ENCODE data around the gene KIF16B.

The KIF16B gene

GRCh38 chr20:16408981-16409380 is 164.3 kb downstream of the KIF16B start:
- no peak for ATAC-seq (replicated peaks)
- Mint-ChIP-seq H3K9me3 (no peaks in the 10 kb centered on the region), H3K4me3 (no peak overlapping the region), H3K36me3 (ENCODE audit: insufficient read depth) (no peaks in the 10 kb centered on the region), H3K27ac (no peak overlapping the region), H3K27me3 (no peaks in the 10 kb centered on the region), H3K4me1 (ENCODE audit: low read depth in 2 of 2) (no peaks in the 10 kb centered on the region)
- DNase-seq = no peak

- ATAC-seq (replicated peaks) = no peak
- Mint-ChIP-seq H3K27ac (no peak overlapping the region), H3K9me3 (no peaks in the 10 kb centered on the region), H3K36me3 (ENCODE audit: insufficient read depth) (no peaks in the 10 kb centered on the region), H3K4me3 (no peak overlapping the region), H3K27me3 (no peaks in the 10 kb centered on the region), H3K4me1 (ENCODE audit: low read depth in 2 of 2) (no peaks in the 10 kb centered on the region)
- DNase-seq = no peak
These were observed 165.8 kb downstream of the KIF16B start for GRCh38 chr20:16407251-16408067.

GRCh38 chr20:16405254-16405653 is 168.0 kb downstream of the KIF16B start:
- no peaks in the 10 kb centered on the region for H3K9me3 Mint-ChIP-seq
- H3K4me3 Mint-ChIP-seq = no peak overlapping the region
- H3K36me3 Mint-ChIP-seq (ENCODE audit: insufficient read depth) = no peaks in the 10 kb centered on the region
- ATAC-seq (replicated peaks) (no peak), DNase-seq (no peak)
- no peak overlapping the region for H3K27ac Mint-ChIP-seq
- no peaks in the 10 kb centered on the region for H3K27me3 Mint-ChIP-seq
- H3K4me1 Mint-ChIP-seq (ENCODE audit: low read depth in 2 of 2) = no peaks in the 10 kb centered on the region

GRCh38 chr20:16404640-16405039 is 168.6 kb downstream of the KIF16B start:
- ATAC-seq (replicated peaks) = no peak
- Mint-ChIP-seq H3K4me3 (no peak overlapping the region), H3K4me1 (ENCODE audit: low read depth in 2 of 2) (no peaks in the 10 kb centered on the region), H3K27ac (no peak overlapping the region), H3K36me3 (ENCODE audit: insufficient read depth) (no peaks in the 10 kb centered on the region), H3K27me3 (no peaks in the 10 kb centered on the region), H3K9me3 (no peaks in the 10 kb centered on the region)
- no peak for DNase-seq

- H3K4me3 Mint-ChIP-seq = no peak overlapping the region
- no peak overlapping the region for H3K27ac Mint-ChIP-seq
- no peaks in the 10 kb centered on the region for H3K27me3 Mint-ChIP-seq
- no peak for DNase-seq
- no peak for ATAC-seq (replicated peaks)
- H3K4me1 Mint-ChIP-seq (ENCODE audit: low read depth in 2 of 2) = no peaks in the 10 kb centered on the region
- H3K9me3 Mint-ChIP-seq = no peaks in the 10 kb centered on the region
- H3K36me3 Mint-ChIP-seq (ENCODE audit: insufficient read depth) = no peaks in the 10 kb centered on the region
These were observed 169.1 kb downstream of the KIF16B start for GRCh38 chr20:16404171-16404570.

- ATAC-seq (replicated peaks) (no peak), DNase-seq (no peak)
- Mint-ChIP-seq H3K4me1 (ENCODE audit: low read depth in 2 of 2) (no peaks in the 10 kb centered on the region), H3K9me3 (no peaks in the 10 kb centered on the region), H3K36me3 (ENCODE audit: insufficient read depth) (peaks cover 5% of the 10 kb centered on the region), H3K27me3 (no peaks in the 10 kb centered on the region), H3K4me3 (no peak overlapping the region), H3K27ac (no peak overlapping the region)
These were observed 173.0 kb downstream of the KIF16B start for GRCh38 chr20:16400234-16400633.

GRCh38 chr20:16399801-16400200 is 173.4 kb downstream of the KIF16B start:
- Mint-ChIP-seq H3K9me3 (no peaks in the 10 kb centered on the region), H3K4me3 (no peak overlapping the region), H3K27ac (no peak overlapping the region), H3K36me3 (ENCODE audit: insufficient read depth) (peaks cover 5% of the 10 kb centered on the region), H3K27me3 (no peaks in the 10 kb centered on the region), H3K4me1 (ENCODE audit: low read depth in 2 of 2) (no peaks in the 10 kb centered on the region)
- DNase-seq (no peak), ATAC-seq (replicated peaks) (no peak)

- H3K36me3 Mint-ChIP-seq (ENCODE audit: insufficient read depth) = peaks cover 9% of the 10 kb centered on the region
- H3K4me3 Mint-ChIP-seq = no peak overlapping the region
- no peaks in the 10 kb centered on the region for H3K27me3 Mint-ChIP-seq
- H3K27ac Mint-ChIP-seq = no peak overlapping the region
- H3K9me3 Mint-ChIP-seq = no peaks in the 10 kb centered on the region
- H3K4me1 Mint-ChIP-seq (ENCODE audit: low read depth in 2 of 2) = no peaks in the 10 kb centered on the region
- no peak for DNase-seq
- no peak for ATAC-seq (replicated peaks)
These were observed 176.2 kb downstream of the KIF16B start for GRCh38 chr20:16397086-16397485.

- Mint-ChIP-seq H3K4me3 (no peak overlapping the region), H3K27me3 (no peaks in the 10 kb centered on the region), H3K27ac (no peak overlapping the region), H3K36me3 (ENCODE audit: insufficient read depth) (peaks cover 9% of the 10 kb centered on the region), H3K4me1 (ENCODE audit: low read depth in 2 of 2) (no peaks in the 10 kb centered on the region), H3K9me3 (no peaks in the 10 kb centered on the region)
- ATAC-seq (replicated peaks) (no peak), DNase-seq (no peak)
These were observed 177.9 kb downstream of the KIF16B start for GRCh38 chr20:16395366-16395765.

- Mint-ChIP-seq H3K27ac (no peak overlapping the region), H3K27me3 (no peaks in the 10 kb centered on the region), H3K9me3 (no peaks in the 10 kb centered on the region), H3K36me3 (ENCODE audit: insufficient read depth) (peaks cover 9% of the 10 kb centered on the region), H3K4me1 (ENCODE audit: low read depth in 2 of 2) (no peaks in the 10 kb centered on the region), H3K4me3 (no peak overlapping the region)
- ATAC-seq (replicated peaks) = no peak
- DNase-seq = no peak
These were observed 178.5 kb downstream of the KIF16B start for GRCh38 chr20:16394784-16395183.

- ATAC-seq (replicated peaks) = no peak
- H3K36me3 Mint-ChIP-seq (ENCODE audit: insufficient read depth) = peaks cover 9% of the 10 kb centered on the region
- no peaks in the 10 kb centered on the region for H3K9me3 Mint-ChIP-seq
- H3K4me1 Mint-ChIP-seq (ENCODE audit: low read depth in 2 of 2) = no peaks in the 10 kb centered on the region
- H3K27me3 Mint-ChIP-seq = no peaks in the 10 kb centered on the region
- DNase-seq = no peak
- H3K4me3 Mint-ChIP-seq = no peak overlapping the region
- H3K27ac Mint-ChIP-seq = no peak overlapping the region
These were observed 179.4 kb downstream of the KIF16B start for GRCh38 chr20:16393836-16394235.

- Mint-ChIP-seq H3K4me1 (ENCODE audit: low read depth in 2 of 2) (no peaks in the 10 kb centered on the region), H3K4me3 (no peak overlapping the region), H3K36me3 (ENCODE audit: insufficient read depth) (peaks cover 9% of the 10 kb centered on the region), H3K27me3 (no peaks in the 10 kb centered on the region), H3K27ac (no peak overlapping the region), H3K9me3 (no peaks in the 10 kb centered on the region)
- no peak for ATAC-seq (replicated peaks)
- DNase-seq = no peak
These were observed 180.0 kb downstream of the KIF16B start for GRCh38 chr20:16393297-16393696.

GRCh38 chr20:16392346-16392745 is 180.9 kb downstream of the KIF16B start:
- H3K36me3 Mint-ChIP-seq (ENCODE audit: insufficient read depth) = peaks cover 4% of the 10 kb centered on the region
- no peaks in the 10 kb centered on the region for H3K4me1 Mint-ChIP-seq (ENCODE audit: low read depth in 2 of 2)
- H3K27me3 Mint-ChIP-seq = no peaks in the 10 kb centered on the region
- no peak for DNase-seq
- H3K9me3 Mint-ChIP-seq = no peaks in the 10 kb centered on the region
- no peak overlapping the region for H3K27ac Mint-ChIP-seq
- H3K4me3 Mint-ChIP-seq = no peak overlapping the region
- peak; percentile 12 for ATAC-seq (replicated peaks)

- Mint-ChIP-seq H3K27ac (no peak overlapping the region), H3K36me3 (ENCODE audit: insufficient read depth) (peaks cover 4% of the 10 kb centered on the region), H3K27me3 (no peaks in the 10 kb centered on the region), H3K4me3 (no peak overlapping the region), H3K4me1 (ENCODE audit: low read depth in 2 of 2) (no peaks in the 10 kb centered on the region), H3K9me3 (no peaks in the 10 kb centered on the region)
- DNase-seq (no peak), ATAC-seq (replicated peaks) (no peak)
These were observed 182.3 kb downstream of the KIF16B start for GRCh38 chr20:16390991-16391390.
